Measurements from ENCODE around the gene KRTAP12-2. TPM values are rescaled to one million over a fixed set of nuclear protein-coding genes. Genes with fewer than 3 reads are reported as not detected.

Gene KRTAP12-2
- total RNA-seq, 3 donors from 2014 or later = not detected

DNA sequence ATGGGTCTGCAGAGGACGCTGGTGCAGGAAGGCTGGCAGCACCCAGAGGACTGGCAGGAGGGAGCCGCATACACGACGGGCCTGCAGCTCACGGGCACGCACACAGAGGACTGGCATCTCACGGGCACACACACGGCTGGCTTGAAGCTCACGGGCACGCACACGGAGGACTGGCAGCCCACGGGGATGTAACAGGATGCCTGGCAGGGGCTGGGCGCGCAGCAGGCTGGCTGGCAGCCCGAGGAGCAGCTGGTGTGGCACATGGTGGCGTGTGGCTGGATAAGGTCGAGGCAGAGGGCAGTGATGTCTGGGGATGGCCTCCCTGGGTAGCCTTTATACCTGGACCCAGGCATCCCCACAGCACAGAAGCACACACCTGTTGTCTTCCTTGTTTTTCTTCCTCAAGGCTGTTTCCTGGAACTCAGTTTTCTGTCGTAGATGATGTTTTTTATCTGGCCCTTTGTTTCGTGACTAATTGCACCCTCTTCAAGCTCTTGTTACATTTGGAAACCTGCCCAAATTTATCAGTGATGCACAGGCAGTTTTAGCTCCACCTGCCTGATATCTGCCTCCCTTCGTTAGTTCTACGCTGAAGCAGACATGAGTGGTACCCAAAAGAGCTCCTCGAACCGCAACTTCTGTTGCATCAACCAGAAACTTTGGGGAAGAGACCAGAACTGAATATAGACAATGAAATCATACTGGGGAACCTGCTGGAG is 15.3 kb upstream of the KRTAP12-2 start, which contains the start of gene KRTAP12-1:
TSS of gene KRTAP12-1 (minus strand) at position 303 of the 719 bp plus-strand sequence. CDS start at position 263, 40 bp downstream.
- TF ChIP-seq POLR2AphosphoS5 (IDR thresholded peaks at IDR 0.05) (no peak), POLR2A (IDR thresholded peaks at IDR 0.05) (no peak)
- TF ChIP-seq, protein P1, sequence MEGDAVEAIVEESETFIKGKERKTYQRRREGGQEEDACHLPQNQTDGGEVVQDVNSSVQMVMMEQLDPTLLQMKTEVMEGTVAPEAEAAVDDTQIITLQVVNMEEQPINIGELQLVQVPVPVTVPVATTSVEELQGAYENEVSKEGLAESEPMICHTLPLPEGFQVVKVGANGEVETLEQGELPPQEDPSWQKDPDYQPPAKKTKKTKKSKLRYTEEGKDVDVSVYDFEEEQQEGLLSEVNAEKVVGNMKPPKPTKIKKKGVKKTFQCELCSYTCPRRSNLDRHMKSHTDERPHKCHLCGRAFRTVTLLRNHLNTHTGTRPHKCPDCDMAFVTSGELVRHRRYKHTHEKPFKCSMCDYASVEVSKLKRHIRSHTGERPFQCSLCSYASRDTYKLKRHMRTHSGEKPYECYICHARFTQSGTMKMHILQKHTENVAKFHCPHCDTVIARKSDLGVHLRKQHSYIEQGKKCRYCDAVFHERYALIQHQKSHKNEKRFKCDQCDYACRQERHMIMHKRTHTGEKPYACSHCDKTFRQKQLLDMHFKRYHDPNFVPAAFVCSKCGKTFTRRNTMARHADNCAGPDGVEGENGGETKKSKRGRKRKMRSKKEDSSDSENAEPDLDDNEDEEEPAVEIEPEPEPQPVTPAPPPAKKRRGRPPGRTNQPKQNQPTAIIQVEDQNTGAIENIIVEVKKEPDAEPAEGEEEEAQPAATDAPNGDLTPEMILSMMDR (IDR thresholded peaks at IDR 0.05) = no peak
- Histone ChIP-seq H3K4me3 (no peak within 1 kb of the TSS), H3K36me3 (no peaks in the 10 kb centered on the region), H3K27ac (no peak within 1 kb of the TSS), H3K9me3 (no peaks in the 10 kb centered on the region), H3K27me3 (peaks cover 0 to 13% of the 10 kb centered on the region in 2 donors), H3K4me1 (no peaks in the 10 kb centered on the region)
- no peak for DNase-seq (ENCODE audit: low spot score in 2 of 2)
- intact Hi-C loops (cut with DNase I; ENCODE audit: low total_unique reads) = no loop called here

DNA sequence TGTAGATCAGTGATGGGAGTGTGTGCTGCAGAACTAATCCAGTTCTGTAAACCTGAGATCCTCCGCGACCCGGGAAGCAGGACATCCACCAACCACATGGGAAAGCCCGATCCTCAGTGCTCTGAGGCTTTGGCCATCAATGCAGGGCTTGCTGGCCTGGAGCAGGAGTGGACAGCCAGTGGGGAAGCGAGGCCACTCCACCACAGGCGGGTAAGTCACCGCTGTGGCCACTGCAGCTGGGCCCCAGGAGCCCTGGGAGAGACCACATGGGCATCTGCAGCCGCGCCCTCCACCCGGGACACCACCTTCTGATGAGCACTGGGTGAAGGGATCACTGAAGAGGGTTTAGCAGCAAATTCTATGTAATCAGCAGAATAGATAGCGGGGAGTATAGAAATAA is 14.4 kb upstream of the KRTAP12-2 start:
- DNase-seq (ENCODE audit: low spot score in 2 of 2) = no peak
- H3K36me3 ChIP-seq = no peaks in the 10 kb centered on the region
- no peak overlapping the region for H3K27ac ChIP-seq
- TF ChIP-seq POLR2A (IDR thresholded peaks at IDR 0.05) = no peak
- no peak for TF ChIP-seq POLR2AphosphoS5 (IDR thresholded peaks at IDR 0.05)
- TF ChIP-seq, protein P1 (IDR thresholded peaks at IDR 0.05) = no peak
- no peaks in the 10 kb centered on the region for H3K9me3 ChIP-seq
- intact Hi-C loops (cut with DNase I; ENCODE audit: low total_unique reads) = no loop called here
- no peaks in the 10 kb centered on the region for H3K4me1 ChIP-seq
- H3K4me3 ChIP-seq = no peak overlapping the region
- H3K27me3 ChIP-seq = peaks cover 0 to 4% of the 10 kb centered on the region in 2 donors

DNA sequence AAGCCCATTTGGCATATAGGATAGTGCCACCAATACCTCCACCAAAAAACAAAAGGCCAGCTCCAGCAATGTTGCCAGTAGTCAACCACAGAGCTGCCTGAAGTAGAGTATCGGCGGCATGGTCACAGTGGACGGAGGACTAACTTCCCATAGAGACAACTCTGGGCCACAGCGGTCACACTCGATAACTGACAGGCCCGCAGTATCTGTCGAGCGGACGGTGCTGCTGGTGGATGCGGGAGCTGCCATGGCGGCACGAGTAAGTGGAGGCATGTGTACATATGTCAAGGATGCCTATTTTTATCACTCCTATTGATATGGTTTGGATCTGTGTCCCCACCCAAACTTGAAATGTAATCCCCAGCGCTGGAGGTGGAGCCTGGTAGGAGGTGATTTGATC is 11.2 kb upstream of the KRTAP12-2 start:
- no peak for DNase-seq (ENCODE audit: low spot score in 2 of 2)
- Histone ChIP-seq H3K36me3 (no peaks in the 10 kb centered on the region), H3K27ac (no peak overlapping the region), H3K4me3 (no peak overlapping the region), H3K9me3 (peaks cover under 1 to 5% of the 10 kb centered on the region in 2 donors), H3K4me1 (no peaks in the 10 kb centered on the region), H3K27me3 (no peaks in the 10 kb centered on the region)
- intact Hi-C loops (cut with DNase I; ENCODE audit: low total_unique reads) = loop anchor here (10.0 kb wide), 1 partner anchor 153 kb away; no protein-coding TSS in a partner anchor
- no peak for TF ChIP-seq POLR2AphosphoS5 (IDR thresholded peaks at IDR 0.05)
- no peak for TF ChIP-seq POLR2A (IDR thresholded peaks at IDR 0.05)
- TF ChIP-seq, protein P1 (IDR thresholded peaks at IDR 0.05) = no peak

DNA sequence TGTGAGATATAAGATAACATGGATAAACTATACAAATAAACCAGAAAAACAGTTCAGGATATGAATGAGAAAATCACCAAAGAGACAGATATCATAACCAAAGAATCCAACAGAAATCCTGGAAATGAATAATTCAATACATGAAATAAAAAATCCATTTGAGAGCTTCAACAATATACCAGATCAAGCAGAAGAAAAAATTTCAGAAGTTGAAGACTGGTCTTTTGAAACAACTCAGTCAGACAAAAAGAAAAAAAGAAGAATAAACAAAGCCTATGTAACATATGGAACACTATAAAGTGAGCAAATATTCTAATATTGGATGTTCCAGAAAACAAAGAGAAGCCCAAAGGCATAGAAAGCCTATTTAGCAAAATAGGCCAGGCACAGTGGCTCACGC is 5.2 kb upstream of the KRTAP12-2 start:
- no peaks in the 10 kb centered on the region for H3K27me3 ChIP-seq
- DNase-seq (ENCODE audit: low spot score in 2 of 2) = no peak
- H3K4me1 ChIP-seq = no peaks in the 10 kb centered on the region
- intact Hi-C loops (cut with DNase I; ENCODE audit: low total_unique reads) = loop anchor here (10.0 kb wide), 1 partner anchor 147 kb away; no protein-coding TSS in a partner anchor
- H3K9me3 ChIP-seq = peaks cover 18 to 31% of the 10 kb centered on the region in 2 donors
- TF ChIP-seq POLR2AphosphoS5 (IDR thresholded peaks at IDR 0.05) = no peak
- H3K36me3 ChIP-seq = no peaks in the 10 kb centered on the region
- no peak overlapping the region for H3K4me3 ChIP-seq
- no peak overlapping the region for H3K27ac ChIP-seq

DNA sequence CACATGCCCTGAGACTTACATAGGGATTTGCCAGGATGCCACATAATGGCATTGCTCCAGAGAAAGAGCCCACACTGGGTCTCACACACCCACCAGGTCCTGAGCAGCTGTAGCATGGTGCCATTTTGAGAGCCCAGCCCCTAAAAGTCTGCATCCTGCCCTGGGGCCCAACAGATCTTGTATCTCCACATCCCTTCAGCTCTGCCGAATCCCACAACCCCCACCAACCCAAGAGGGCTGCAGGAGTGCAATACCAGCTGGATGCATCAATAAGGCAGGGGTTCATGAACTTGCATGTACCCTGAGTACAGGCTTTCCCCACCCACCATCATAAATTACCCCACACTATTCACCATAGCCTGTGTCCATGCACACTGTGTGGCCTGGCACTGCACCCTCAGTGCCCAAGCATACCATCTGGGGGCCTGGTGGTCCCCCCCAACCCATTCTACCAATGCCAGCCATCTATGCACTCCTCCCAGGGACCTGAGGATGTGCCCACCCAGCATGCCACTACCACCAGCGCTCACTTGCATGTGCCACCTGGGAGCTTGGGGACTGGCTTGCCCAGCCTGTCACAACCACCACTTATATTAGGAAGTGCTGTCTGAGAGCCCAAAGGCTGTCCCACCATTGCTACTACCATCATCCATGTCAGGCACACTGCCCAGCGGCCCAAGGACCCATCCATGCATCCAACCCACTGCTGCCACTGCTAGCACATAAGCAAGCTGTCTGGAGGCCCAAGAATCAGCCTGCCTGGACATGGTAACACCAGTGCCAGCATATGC is 4.1 kb upstream of the KRTAP12-2 start:
- intact Hi-C loops (cut with DNase I; ENCODE audit: low total_unique reads) = loop anchor here (10.0 kb wide), 1 partner anchor 146 kb away; no protein-coding TSS in a partner anchor
- H3K9me3 ChIP-seq = peaks cover 18 to 31% of the 10 kb centered on the region in 2 donors
- DNase-seq (ENCODE audit: low spot score in 2 of 2) = no peak

More for the DNA sequence above, 4.1 kb upstream of the KRTAP12-2 start:
- Histone ChIP-seq H3K4me1 (no peaks in the 10 kb centered on the region), H3K27me3 (no peaks in the 10 kb centered on the region), H3K27ac (no peak overlapping the region), H3K36me3 (no peaks in the 10 kb centered on the region), H3K4me3 (no peak overlapping the region)
- TF ChIP-seq POLR2A (IDR thresholded peaks at IDR 0.05) (no peak), POLR2AphosphoS5 (IDR thresholded peaks at IDR 0.05) (no peak)
- TF ChIP-seq, protein P1 (IDR thresholded peaks at IDR 0.05) = no peak
